HL-60 (cell line): ENCODE data around the gene WIPF2.

Source experiments
- DNase-seq, 2 experiments: peaks; one replicate each; pipeline ENCODE4 v3.0.0-alpha.2; 2010 to 2020; ENCODE audit warnings: low read depth in 1 of 2, low spot score in 1 of 2
- H3K27ac ChIP-seq: fragments of 250-450 bp; sonication (Bioruptor Pico); replicated peaks from 2 replicates; pipeline ENCODE4 v1.5.1; 2020; ENCODE audit warnings: mild to moderate bottlenecking, moderate library complexity
- H3K27me3 ChIP-seq: fragments of 250-450 bp; sonication (Bioruptor Pico); 2 replicates; pipeline ENCODE4 v1.5.1; 2021; ENCODE audit warnings: mild to moderate bottlenecking, moderate library complexity; ENCODE audit not compliant: insufficient read depth, poor library complexity, severe bottlenecking
- H3K4me3 ChIP-seq: replicated peaks from 2 replicates; pipeline ENCODE4 v1.5.1; 2011; ENCODE audit warnings: mild to moderate bottlenecking, control low read depth, low read length; ENCODE audit not compliant: insufficient read depth
- GABPA ChIP-seq: IDR thresholded peaks from 2 replicates; pipeline ENCODE4 v1.6.1; 2012; ENCODE audit warnings: low read depth
- POLR2AphosphoS5 ChIP-seq: IDR thresholded peaks from 2 replicates; pipeline ENCODE4 v1.6.1; 2012; ENCODE audit warnings: low read depth
- SPI1 ChIP-seq: IDR thresholded peaks from 2 replicates; pipeline ENCODE4 v1.6.1; 2012; ENCODE audit warnings: low read depth, mild to moderate bottlenecking, borderline replicate concordance
- TF ChIP-seq, protein P1 (sequence below): IDR thresholded peaks from one replicate; pipeline ENCODE4 v1.5.1; 2011; ENCODE audit warnings: low read length, control low read depth, inconsistent platforms; ENCODE audit not compliant: insufficient read depth
- TF ChIP-seq, protein P2 (sequence below): IDR thresholded peaks from 2 replicates; pipeline ENCODE4 v1.6.1; 2012; ENCODE audit warnings: low read depth; ENCODE audit not compliant: insufficient replicate concordance

The WIPF2 gene

DNA sequence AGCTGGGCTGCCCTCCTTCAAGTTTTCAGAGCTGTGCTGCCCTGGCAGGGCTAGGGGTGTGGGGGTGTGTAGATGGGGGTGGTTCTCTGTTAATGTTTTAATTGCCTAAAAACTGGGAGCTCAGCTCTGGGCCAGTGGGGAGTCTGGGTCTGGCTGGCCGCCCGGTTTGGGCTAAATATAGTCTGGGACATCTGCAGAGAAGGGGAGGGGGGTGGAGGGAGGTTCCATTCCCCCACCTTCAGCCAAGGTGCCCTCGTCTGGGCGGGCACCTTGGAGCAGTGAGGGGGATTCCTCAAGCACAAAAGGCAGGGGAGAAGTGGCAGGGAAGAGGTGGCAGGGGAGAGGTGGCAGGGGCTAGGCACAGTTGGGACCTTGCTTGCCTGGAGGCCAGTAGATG, 102.9 kb downstream of the WIPF2 start:
- Histone ChIP-seq H3K27me3 (no peaks in the 10 kb centered on the region), H3K4me3 (peak overlapping the region; percentile 91), H3K27ac (peak overlapping the region; percentile 98)
- DNase-seq, result peak in 1 of 2 experiments; percentile 50
- TF ChIP-seq GABPA (no peak), SPI1 (no peak), POLR2AphosphoS5 (no peak)
- TF ChIP-seq, protein P1, sequence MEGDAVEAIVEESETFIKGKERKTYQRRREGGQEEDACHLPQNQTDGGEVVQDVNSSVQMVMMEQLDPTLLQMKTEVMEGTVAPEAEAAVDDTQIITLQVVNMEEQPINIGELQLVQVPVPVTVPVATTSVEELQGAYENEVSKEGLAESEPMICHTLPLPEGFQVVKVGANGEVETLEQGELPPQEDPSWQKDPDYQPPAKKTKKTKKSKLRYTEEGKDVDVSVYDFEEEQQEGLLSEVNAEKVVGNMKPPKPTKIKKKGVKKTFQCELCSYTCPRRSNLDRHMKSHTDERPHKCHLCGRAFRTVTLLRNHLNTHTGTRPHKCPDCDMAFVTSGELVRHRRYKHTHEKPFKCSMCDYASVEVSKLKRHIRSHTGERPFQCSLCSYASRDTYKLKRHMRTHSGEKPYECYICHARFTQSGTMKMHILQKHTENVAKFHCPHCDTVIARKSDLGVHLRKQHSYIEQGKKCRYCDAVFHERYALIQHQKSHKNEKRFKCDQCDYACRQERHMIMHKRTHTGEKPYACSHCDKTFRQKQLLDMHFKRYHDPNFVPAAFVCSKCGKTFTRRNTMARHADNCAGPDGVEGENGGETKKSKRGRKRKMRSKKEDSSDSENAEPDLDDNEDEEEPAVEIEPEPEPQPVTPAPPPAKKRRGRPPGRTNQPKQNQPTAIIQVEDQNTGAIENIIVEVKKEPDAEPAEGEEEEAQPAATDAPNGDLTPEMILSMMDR, result no peak
- TF ChIP-seq, protein P2, sequence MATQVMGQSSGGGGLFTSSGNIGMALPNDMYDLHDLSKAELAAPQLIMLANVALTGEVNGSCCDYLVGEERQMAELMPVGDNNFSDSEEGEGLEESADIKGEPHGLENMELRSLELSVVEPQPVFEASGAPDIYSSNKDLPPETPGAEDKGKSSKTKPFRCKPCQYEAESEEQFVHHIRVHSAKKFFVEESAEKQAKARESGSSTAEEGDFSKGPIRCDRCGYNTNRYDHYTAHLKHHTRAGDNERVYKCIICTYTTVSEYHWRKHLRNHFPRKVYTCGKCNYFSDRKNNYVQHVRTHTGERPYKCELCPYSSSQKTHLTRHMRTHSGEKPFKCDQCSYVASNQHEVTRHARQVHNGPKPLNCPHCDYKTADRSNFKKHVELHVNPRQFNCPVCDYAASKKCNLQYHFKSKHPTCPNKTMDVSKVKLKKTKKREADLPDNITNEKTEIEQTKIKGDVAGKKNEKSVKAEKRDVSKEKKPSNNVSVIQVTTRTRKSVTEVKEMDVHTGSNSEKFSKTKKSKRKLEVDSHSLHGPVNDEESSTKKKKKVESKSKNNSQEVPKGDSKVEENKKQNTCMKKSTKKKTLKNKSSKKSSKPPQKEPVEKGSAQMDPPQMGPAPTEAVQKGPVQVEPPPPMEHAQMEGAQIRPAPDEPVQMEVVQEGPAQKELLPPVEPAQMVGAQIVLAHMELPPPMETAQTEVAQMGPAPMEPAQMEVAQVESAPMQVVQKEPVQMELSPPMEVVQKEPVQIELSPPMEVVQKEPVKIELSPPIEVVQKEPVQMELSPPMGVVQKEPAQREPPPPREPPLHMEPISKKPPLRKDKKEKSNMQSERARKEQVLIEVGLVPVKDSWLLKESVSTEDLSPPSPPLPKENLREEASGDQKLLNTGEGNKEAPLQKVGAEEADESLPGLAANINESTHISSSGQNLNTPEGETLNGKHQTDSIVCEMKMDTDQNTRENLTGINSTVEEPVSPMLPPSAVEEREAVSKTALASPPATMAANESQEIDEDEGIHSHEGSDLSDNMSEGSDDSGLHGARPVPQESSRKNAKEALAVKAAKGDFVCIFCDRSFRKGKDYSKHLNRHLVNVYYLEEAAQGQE, result no peak

DNA sequence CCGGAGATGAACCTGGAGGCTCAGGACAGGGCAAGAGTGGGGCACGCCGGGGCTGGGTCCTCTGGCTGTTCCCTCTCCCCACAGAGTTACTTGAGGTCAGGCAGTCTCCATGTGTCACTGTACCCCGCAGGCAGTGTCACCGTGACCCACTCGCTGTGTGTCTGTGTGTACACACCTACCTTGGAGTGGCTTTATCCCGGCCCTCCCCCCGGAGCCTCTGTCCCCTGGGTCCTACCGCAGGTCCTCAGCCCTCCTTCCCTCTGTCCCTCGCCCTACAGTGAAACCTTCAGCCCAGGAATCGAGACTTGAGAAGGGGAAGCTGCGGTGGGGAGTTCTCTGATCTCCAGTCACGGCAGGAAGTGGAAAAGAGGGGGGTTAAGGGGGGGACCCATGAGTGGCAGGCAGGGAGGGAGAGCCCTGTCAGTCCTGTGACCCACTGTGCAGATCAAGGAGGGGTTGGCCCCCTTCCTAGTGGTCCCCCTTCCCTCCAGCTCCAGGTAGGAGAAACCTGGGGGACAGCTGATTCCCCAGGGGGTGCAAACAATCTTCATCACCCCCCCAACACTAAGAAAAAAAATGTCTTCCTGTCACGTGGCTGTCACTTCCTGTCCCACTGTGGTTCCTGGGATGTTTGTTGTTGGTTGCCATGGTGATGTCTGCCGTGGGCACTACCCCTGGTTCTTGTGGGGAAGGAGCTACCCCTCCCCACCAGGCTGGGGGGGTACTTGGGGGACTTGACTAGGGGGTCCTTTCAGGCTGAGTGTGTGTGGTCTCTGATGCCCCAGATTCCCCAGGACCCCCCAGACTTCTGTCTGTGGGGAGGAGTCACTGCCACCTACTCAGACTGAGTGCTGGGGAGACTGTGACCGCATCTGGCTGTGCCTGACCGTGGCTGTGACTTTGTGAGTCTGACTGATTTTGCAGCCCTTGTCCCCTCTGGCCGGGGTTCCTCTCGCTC, 103.5 kb downstream of the WIPF2 start:
- peak; percentile 99 for DNase-seq
- H3K27me3 ChIP-seq, result no peaks in the 10 kb centered on the region
- H3K27ac ChIP-seq, result peak overlapping the region; percentile 98
- peak; percentile 76 for TF ChIP-seq GABPA
- TF ChIP-seq SPI1, result peak; percentile 82
- TF ChIP-seq POLR2AphosphoS5, result peak; percentile 81
- TF ChIP-seq, protein P2, result no peak
- TF ChIP-seq, protein P1, result no peak
- peak overlapping the region; percentile 91 for H3K4me3 ChIP-seq

DNA sequence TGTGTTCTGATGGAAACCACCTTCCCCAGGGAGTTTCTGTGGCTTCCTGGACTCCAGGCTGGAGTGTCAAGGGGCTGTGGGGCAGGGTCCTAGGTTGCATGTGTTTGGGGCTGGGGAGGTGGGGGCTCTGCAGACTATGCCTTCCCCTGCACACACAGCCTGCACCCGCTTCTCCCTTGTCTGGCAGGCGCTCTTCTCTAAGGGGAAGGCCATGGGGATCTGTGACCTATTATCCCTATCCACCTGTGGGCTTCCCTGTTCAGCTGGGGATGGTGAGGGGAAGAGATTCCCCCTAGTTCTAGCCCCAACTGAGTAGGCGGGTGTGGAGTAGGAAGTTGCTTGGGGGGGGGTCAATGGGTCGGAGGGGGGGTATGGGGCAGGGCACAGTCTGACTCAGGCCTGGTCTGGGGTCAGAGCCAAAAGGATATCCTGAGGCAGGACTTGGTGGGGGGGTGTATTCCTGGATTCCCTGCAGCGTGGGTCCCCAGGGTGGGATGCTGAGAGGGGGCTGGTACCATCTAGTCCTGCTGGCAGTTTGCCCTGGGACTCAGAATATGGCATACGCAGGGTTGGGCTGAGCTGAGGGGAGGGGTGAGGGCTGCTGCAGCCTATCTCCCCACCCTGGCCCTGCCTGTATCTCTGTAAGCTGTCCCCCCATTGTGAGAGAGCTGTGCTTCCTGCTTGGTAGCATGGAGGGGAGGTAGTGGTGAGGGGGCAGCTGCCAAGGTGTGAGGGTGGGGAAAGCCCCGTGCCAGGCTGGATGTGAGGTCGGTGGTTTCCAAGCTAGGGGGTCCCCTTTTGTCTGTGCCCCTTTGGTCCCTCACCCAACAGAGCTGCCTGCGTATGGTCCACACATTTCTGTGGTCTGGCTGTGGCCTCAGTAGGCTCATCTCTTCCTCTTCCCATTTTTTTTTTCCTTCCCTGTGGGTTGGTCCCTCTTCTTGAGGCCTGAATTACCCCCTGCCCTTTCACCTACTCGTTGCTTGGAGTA, 104.6 kb downstream of the WIPF2 start:
- Histone ChIP-seq H3K4me3 (peak overlapping the region; percentile 19), H3K27ac (peak overlapping the region; percentile 98), H3K27me3 (no peaks in the 10 kb centered on the region)
- TF ChIP-seq POLR2AphosphoS5 (no peak; the same call in 1 of the 2 replicates), SPI1 (peak; percentile 57; the same call in 1 of the 2 replicates)
- TF ChIP-seq, protein P1, result no peak
- no peak for DNase-seq
